GM19467 (cell line): ENCODE results near the gene TMEM52B.
"Not testable (repeated sequence)": the region's sequence is repeated elsewhere in the genome, so short reads cannot be mapped to it uniquely, and the experiment has no call there.

ENCODE experiments used
- ATAC-seq: cut with Tn5 transposase; IDR thresholded peaks from one replicate; pipeline ENCODE4 v1.9.1; 2021; ENCODE audit warnings: mild to moderate bottlenecking, moderate library complexity; ENCODE audit not compliant: unreplicated experiment

TMEM52B gene

GRCh38 chr12:10170216-10170615, 8.6 kb upstream of the TMEM52B start:
- ATAC-seq, result no peak

GRCh38 chr12:10171973-10172728, 6.7 kb upstream of the TMEM52B start, which contains the start of gene OLR1:
TSS of gene OLR1 (minus strand) at chr12:10172132. CDS start at chr12:10172077, 55 bp downstream.
- no peak for ATAC-seq

- no peak for ATAC-seq
Measured at GRCh38 chr12:10174986-10175614, 3.7 kb upstream of the TMEM52B start.

- ATAC-seq, result no peak
Measured at GRCh38 chr12:10175846-10176636, 2.8 kb upstream of the TMEM52B start.

GRCh38 chr12:10179776-10180181, 947 bp downstream of the TMEM52B start:
- ATAC-seq, result no peak

- ATAC-seq, result no peak
Measured at GRCh38 chr12:10182354-10183049, 3.7 kb downstream of the TMEM52B start.

GRCh38 chr12:10184261-10184843, 5.5 kb downstream of the TMEM52B start:
- no peak for ATAC-seq

GRCh38 chr12:10186299-10186698, 7.5 kb downstream of the TMEM52B start:
- no peak for ATAC-seq

- not testable (repeated sequence) for ATAC-seq
Measured at GRCh38 chr12:10186958-10187357, 8.1 kb downstream of the TMEM52B start.

- ATAC-seq, result no peak
Measured at GRCh38 chr12:10189653-10190052, 10.8 kb downstream of the TMEM52B start.

GRCh38 chr12:10190558-10191388, 11.9 kb downstream of the TMEM52B start:
- ATAC-seq, result peak; percentile 83

- ATAC-seq, result no peak
Measured at GRCh38 chr12:10191865-10192264, 13.0 kb downstream of the TMEM52B start.

- ATAC-seq, result no peak
Measured at GRCh38 chr12:10194160-10194670, 15.4 kb downstream of the TMEM52B start.

- ATAC-seq, result peak; percentile 88
Measured at GRCh38 chr12:10196210-10196609, 17.4 kb downstream of the TMEM52B start.

- ATAC-seq, result no peak
Measured at GRCh38 chr12:10197879-10198278, 19.0 kb downstream of the TMEM52B start.

GRCh38 chr12:10204495-10204894, 25.7 kb downstream of the TMEM52B start:
- ATAC-seq, result not testable (repeated sequence)

GRCh38 chr12:10205220-10205807, 26.5 kb downstream of the TMEM52B start:
- ATAC-seq, result no peak

- no peak for ATAC-seq
Measured at GRCh38 chr12:10207136-10207535, 28.3 kb downstream of the TMEM52B start.

GRCh38 chr12:10210225-10210624, 31.4 kb downstream of the TMEM52B start:
- no peak for ATAC-seq
